SHP77 (cell line): Measurements from ENCODE around the gene OSGEP.

Source experiments
- DNase-seq, 2 experiments: peaks; one replicate each; lab custom pipeline; 2025; lab: John Stamatoyannopoulos, UW

Gene OSGEP

GRCh38 chr14:20429801-20430669, 24.6 kb downstream of the OSGEP start:
- DNase-seq, result peak; percentile 72 to 77

- DNase-seq, result peak in 1 of 2 experiments; percentile 40
Measured at GRCh38 chr14:20428802-20429201, 25.8 kb downstream of the OSGEP start.

DNA sequence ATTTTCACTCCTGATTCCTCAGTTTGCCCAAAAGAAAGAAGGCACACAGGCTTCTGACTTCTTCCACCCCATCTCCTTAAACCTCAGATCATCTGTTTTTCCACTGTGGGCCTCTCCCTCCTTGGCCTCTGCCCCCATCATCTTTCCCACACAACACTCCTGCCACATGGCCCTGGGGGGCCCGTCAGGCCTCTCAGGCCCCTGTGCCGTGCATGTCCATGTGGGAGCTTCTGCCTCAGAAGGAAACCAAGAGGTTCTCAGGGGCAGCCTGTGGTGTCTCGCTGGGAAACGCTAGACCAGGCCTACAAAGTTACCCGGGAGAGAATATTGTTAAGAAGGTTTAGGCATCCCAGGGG, 26.6 kb downstream of the OSGEP start:
- no peak for DNase-seq

DNA sequence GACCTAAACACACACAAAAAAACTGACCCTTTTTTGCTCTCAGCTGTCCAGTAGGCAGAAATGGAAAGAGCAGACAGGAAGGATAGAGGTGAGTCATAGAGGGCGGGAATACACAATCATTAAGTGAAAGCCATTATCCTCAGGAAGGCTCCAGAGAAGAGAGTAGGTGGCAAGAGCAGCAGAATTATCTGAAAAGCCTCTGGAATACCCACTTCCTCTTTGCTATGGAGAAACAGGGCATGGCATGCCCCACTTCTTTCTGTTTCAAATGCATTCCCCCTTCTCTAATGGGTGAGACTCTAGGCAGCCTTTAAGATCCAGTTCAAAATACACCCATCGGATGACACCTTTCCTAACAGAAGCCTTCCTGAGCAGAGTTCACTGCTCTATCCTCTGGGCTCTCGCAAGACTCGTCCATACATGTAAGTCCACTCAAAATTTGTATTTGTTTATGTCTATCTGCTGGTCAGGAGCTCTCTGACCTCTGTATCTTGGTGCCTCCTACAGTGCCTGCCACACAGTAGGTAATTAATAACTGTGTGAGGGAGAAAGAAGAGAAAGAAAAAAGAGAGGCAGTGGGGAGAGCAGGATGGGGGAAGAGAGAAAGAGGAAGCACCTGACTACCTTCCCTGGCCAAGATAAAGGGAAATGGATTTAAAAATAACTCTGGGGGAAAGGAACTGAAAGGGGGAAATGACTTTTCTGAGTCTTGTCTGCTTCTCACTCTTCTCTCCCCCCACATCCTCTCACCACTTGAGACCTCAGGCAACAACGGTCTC, 27.2 kb downstream of the OSGEP start:
- DNase-seq, result peak in 1 of 2 experiments; percentile 52

DNA sequence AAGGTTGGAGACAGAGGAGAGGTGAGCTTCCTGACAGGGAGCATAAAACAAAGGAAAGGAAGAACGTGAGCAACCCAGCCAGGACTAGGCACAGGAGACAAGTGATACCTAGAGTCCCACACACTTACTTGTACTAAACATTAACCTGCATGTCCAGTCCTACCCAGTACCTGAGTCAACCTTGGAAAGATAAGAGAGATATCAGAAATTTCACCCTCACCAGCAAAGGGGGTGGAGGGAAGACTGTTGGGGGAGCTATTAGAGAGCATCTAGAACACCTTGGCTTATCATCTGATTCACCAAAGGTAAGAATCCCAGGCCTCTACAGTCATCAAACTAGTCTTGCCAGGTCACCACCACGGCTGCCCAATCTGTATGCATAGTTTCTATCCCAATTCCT, 29.8 kb downstream of the OSGEP start:
- DNase-seq, result no peak

DNA sequence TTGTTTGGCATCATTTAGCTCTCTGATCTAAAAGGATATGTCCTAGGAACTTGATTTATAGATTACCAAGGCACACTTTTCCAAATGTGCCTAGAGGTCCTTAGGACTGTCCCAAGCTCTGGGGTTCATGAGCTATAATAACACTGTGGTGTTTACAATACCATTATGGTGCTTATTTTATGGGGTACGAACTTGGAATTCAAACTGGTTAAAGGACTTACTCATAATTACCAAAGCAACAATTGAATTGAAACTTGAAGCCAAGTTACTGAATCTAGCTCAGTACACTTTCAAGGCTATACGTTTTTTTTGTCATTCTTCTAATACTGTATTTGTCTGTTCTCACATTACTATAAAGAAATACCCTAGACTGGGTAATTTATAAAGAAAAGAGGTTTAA, 31.7 kb downstream of the OSGEP start:
- no peak for DNase-seq

- no peak for DNase-seq
Measured at GRCh38 chr14:20421267-20421666, 33.3 kb downstream of the OSGEP start.

- no peak for DNase-seq
Measured at GRCh38 chr14:20419419-20419818, 35.2 kb downstream of the OSGEP start.

DNA sequence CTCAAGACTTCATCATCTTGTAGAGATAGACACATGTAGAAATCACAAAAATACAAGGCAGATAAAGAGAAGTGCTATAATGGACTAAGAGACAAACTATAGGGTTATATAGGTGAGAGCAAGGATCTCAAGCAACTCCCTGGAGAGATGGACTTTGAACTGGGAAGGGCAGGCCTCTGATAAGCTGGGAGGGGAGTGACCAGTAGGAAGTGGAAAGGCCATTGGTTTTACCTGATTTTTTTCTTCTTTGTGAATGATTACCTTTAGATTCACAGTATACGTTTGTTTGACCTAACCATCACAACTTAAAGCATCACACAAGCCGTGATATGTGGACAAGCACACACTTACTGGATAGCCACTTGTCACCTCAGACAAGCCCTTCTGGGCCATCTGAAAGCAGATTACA, 36.1 kb downstream of the OSGEP start:
- DNase-seq, result no peak

DNA sequence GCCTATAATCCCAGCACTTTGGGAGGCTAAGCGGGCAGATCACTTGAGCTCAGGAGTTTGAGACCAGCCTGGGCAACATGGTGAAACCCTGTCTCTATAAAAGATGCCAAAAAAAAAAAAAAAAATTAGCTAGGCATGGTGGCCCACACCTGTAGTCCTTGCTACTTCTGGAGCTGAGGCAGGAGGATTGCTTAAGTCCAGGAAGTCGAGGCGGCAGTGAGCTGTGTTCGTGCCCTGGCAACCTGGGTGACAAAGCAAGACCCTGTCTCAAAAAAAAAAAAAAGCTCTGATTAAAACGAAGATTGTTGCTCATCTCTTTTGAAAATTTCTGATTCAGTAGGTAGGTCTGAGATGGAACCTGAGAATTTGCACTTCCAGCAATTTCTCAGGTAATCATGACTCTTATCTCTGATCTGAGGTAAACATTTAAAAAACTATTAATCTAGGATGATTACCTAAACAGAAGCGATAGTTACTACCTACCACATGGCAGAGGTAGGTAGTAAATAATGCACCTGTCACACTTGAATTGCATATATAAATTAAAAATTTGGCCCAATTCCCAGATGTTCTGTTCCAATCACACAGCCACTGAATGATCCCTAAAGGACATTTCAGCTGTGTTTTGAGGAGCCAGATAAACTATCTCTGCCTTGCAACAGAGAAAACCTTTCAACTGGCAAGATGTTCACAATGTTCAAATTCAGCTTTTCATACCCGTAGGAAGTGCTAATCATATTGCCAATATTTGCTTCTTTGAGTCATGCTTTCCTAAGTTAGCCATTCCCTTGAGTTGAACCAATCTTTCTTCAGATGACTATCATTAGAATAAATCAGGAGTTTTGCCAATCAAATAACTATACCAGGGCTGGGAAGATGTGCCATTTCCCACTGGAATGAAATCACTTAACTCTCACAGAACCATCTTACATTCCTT, 37.1 kb downstream of the OSGEP start:
- no peak for DNase-seq

GRCh38 chr14:20416223-20416622, 38.4 kb downstream of the OSGEP start:
- DNase-seq, result no peak

GRCh38 chr14:20415782-20416206, 38.8 kb downstream of the OSGEP start:
- DNase-seq, result peak; percentile 67 to 78

GRCh38 chr14:20413744-20414082, 40.9 kb downstream of the OSGEP start:
- DNase-seq, result no peak

DNA sequence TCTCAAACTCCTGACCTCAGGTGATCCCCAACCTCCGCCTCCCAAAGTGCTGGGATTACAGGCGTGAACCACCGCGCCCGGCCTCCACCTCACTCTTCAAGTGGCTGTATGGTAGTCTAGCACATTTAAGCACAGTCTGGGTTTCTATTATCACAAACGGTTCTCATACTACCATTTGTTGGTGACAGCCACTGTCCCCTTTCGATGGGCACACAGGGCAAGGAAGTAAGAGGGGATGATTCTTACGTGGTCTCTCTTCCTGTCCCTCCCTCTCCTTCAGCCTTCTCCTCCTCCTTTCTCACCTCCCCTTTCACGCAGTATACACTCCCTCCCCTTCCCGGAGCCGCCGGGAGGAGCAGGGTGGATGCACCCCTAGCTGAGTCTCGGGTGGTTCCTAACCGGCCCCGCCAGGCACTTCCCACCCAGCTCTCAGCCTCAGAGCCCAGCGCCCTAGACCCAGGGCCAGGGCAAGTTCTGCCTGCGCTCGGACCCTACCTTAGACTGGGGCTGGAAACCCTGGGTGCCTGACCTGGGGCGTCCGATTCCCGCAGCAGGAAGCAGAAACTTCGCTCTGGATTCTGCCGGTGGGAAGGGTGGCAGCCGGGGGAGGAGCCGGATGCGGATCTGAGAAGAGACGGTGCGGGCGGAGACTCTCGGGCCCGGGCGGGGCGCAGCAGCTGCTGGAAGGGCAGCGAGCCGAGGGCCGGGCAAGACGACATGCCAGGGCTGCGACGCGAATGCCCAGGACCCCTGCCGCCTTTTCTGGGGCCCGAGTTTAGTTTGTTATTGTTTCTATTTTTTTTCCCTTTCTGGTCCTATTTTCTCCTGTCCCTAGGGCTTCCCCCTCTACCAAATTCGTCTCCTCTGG, 41.5 kb downstream of the OSGEP start, which contains the start of gene TEP1:
Gene TEP1, minus strand, starts transcription at position 626 of the 868 bp plus-strand sequence. CDS start 5,062 bp downstream, outside the sequence.
- DNase-seq, result peak; percentile 86 to 92

GRCh38 chr14:20412411-20412810, 42.2 kb downstream of the OSGEP start:
- no peak for DNase-seq

- DNase-seq, result no peak
Measured at GRCh38 chr14:20409226-20409625, 45.4 kb downstream of the OSGEP start.

GRCh38 chr14:20403521-20403920, 51.1 kb downstream of the OSGEP start:
- no peak for DNase-seq

DNA sequence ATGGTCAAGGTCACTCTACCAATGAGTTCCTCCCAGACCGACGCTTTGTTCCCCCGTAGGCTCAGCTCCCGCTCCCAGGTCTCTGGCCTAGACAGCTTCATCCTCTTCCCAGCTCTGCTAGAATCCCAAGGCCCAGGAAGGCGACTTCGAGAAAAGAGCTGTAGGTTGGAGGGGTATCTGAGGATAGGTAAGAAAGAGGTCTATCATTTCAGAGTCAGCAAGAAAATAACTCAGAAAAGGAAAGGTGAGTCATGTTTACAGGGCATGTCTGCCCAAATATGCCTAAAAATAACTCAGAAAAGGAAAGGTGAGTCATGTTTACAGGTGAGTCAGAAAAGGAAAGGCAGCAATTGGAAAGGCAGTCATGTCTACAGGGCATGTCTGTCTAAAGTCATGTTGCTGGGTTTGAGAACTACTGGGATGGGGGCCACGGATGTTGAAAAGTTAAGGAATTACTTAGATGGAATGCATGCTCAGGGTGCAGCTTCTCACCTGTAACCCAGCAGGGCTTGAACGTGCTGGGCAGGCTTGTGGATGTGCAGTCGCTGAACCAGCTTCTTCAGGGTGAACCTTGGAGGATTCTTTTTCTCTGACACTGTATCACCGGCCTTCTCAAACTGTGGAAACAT, 53.5 kb downstream of the OSGEP start:
- no peak for DNase-seq

- DNase-seq, result no peak
Measured at GRCh38 chr14:20400589-20400964, 54.0 kb downstream of the OSGEP start.

- DNase-seq, result no peak
Measured at GRCh38 chr14:20397511-20397910, 57.1 kb downstream of the OSGEP start.
